IMR-90 (cell line): Measurements from ENCODE around the gene DLG5. TPM values are rescaled to one million over a fixed set of nuclear protein-coding genes. Genes with fewer than 3 reads are reported as not detected.

Source experiments
- ATAC-seq: fragments of 200-7000 bp; cut with Tn5 transposase; 2 replicates; pipeline ENCODE4 v1.9.1; 2020; ENCODE audit warnings: low read depth, mild to moderate bottlenecking, moderate library complexity
- BruUV-seq: library from RNA; stranded (reverse); fragments of 400-500 nt; replicated peaks from 2 replicates; lab custom pipeline; 2021; lab: Mats Ljungman, UMichigan
- CTCF ChIA-PET: fragments of 300-600 bp; formaldehyde crosslinking; extraction: SDS; loops from one replicate; lab custom pipeline; 2021; ENCODE audit warnings: antibody characterized with exemption; lab: Yijun Ruan, JAX
- POLR2A ChIA-PET: fragments of 300-600 bp; sonication (Branson Sonifier 250); formaldehyde crosslinking; loops from one replicate; lab custom pipeline; 2022; ENCODE audit warnings: antibody characterized with exemption; ENCODE audit not compliant: unreplicated experiment; lab: Charles Lee
- DNase-seq: peaks from one replicate; pipeline ENCODE4 v3.0.0; 2013
- H2AFZ ChIP-seq: replicated peaks from 2 replicates; pipeline ENCODE3; 2013; ENCODE audit warnings: low read length, mild to moderate bottlenecking; ENCODE audit not compliant: poor library complexity
- H2AK5ac ChIP-seq: 2 replicates; pipeline ENCODE4 v1.6.1; 2013; ENCODE audit warnings: low read depth, low read length, inconsistent platforms
- H2AK9ac ChIP-seq: replicated peaks from 2 replicates; pipeline ENCODE3; 2013; ENCODE audit warnings: mild to moderate bottlenecking, low read depth, low read length, moderate library complexity; ENCODE audit not compliant: poor library complexity
- H2BK120ac ChIP-seq: 2 replicates; pipeline ENCODE4 v1.6.1; 2013; ENCODE audit warnings: low read depth, low read length, inconsistent platforms
- H2BK15ac ChIP-seq: 3 replicates; pipeline ENCODE4 v1.6.1; 2013; ENCODE audit warnings: low read depth, low read length, inconsistent platforms
- H2BK20ac ChIP-seq: 2 replicates; pipeline ENCODE4 v1.6.1; 2013; ENCODE audit warnings: low read depth, mild to moderate bottlenecking, inconsistent platforms, low read length, moderate library complexity
- H2BK5ac ChIP-seq: 2 replicates; pipeline ENCODE4 v1.6.1; 2013; ENCODE audit warnings: mild to moderate bottlenecking, low read depth, low read length, inconsistent platforms; ENCODE audit not compliant: poor library complexity, severe bottlenecking
- H3K14ac ChIP-seq: replicated peaks from 2 replicates; pipeline ENCODE4 v1.6.1; 2013; ENCODE audit warnings: low read depth, low read length, inconsistent platforms
- H3K18ac ChIP-seq: 2 replicates; pipeline ENCODE4 v1.6.1; 2013; ENCODE audit warnings: low read depth, low read length, control low read depth
- H3K23ac ChIP-seq: 2 replicates; pipeline ENCODE4 v1.6.1; 2013; ENCODE audit warnings: low read depth, low read length, inconsistent platforms
- H3K27ac ChIP-seq: 2 replicates; pipeline ENCODE4 v1.5.1; 2013; ENCODE audit warnings: mild to moderate bottlenecking, control low read depth, low read length; ENCODE audit not compliant: insufficient read depth
- H3K27me3 ChIP-seq: 2 replicates; pipeline ENCODE4 v1.6.1; 2013; ENCODE audit warnings: low read length; ENCODE audit not compliant: control insufficient read depth, insufficient read depth
- H3K36me3 ChIP-seq: 2 replicates; pipeline ENCODE4 v1.6.1; 2013; ENCODE audit warnings: low read length, mixed read lengths; ENCODE audit not compliant: control insufficient read depth, insufficient read depth
- H3K4ac ChIP-seq: 2 replicates; pipeline ENCODE4 v1.6.1; 2013; ENCODE audit warnings: low read depth, low read length, inconsistent platforms
- H3K4me1 ChIP-seq: 2 replicates; pipeline ENCODE4 v1.6.1; 2013; ENCODE audit warnings: low read length, mixed read lengths; ENCODE audit not compliant: control insufficient read depth, insufficient read depth
- H3K4me2 ChIP-seq: 2 replicates; pipeline ENCODE4 v1.6.1; 2013; ENCODE audit warnings: low read depth, mild to moderate bottlenecking, control low read depth, low read length, moderate library complexity
- H3K4me3 ChIP-seq: 2 replicates; pipeline ENCODE4 v1.5.1; 2013; ENCODE audit warnings: low read depth, mild to moderate bottlenecking, control low read depth, low read length, moderate library complexity; ENCODE audit not compliant: insufficient read depth
- H3K56ac ChIP-seq: 2 replicates; pipeline ENCODE4 v1.6.1; 2013; ENCODE audit warnings: low read length, inconsistent platforms; ENCODE audit not compliant: insufficient read depth; ENCODE audit errors: extremely low read depth
- H3K79me1 ChIP-seq, 2 experiments: 2 replicates each; pipeline ENCODE4 v1.6.1; 2013; ENCODE audit warnings: low read length in 2 of 2, inconsistent platforms in 1 of 2, low read depth in 1 of 2
- H3K9ac ChIP-seq: 2 replicates; pipeline ENCODE4 v1.6.1; 2013; ENCODE audit warnings: low read depth, low read length, control low read depth
- H3K9me1 ChIP-seq: 2 replicates; pipeline ENCODE4 v1.6.1; 2013; ENCODE audit warnings: low read length, inconsistent platforms; ENCODE audit not compliant: insufficient read depth
- H3K9me3 ChIP-seq: 2 replicates; pipeline ENCODE4 v1.6.1; 2013; ENCODE audit warnings: low read length; ENCODE audit not compliant: control insufficient read depth, insufficient read depth
- H4K20me1 ChIP-seq: 2 replicates; pipeline ENCODE4 v1.6.1; 2013; ENCODE audit warnings: low read length, inconsistent platforms; ENCODE audit not compliant: insufficient read depth
- H4K5ac ChIP-seq: 2 replicates; pipeline ENCODE4 v1.6.1; 2013; ENCODE audit warnings: mild to moderate bottlenecking, low read depth, low read length, control low read depth
- H4K8ac ChIP-seq, 2 experiments: 2 replicates each; pipeline ENCODE4 v1.6.1; 2013; ENCODE audit warnings: low read depth in 2 of 2, low read length in 2 of 2, control low read depth in 1 of 2, inconsistent platforms in 1 of 2
- H4K91ac ChIP-seq: 2 replicates; pipeline ENCODE4 v1.6.1; 2013; ENCODE audit warnings: low read depth, low read length, inconsistent platforms; ENCODE audit not compliant: insufficient read depth
- BHLHE40 ChIP-seq: fragments of 150-350 bp; IDR thresholded peaks from 2 replicates; pipeline ENCODE4 v1.6.1; 2016; ENCODE audit warnings: mild to moderate bottlenecking, low read depth, low read length
- CEBPB ChIP-seq: IDR thresholded peaks from 2 replicates; pipeline ENCODE4 v1.6.1; 2012; ENCODE audit warnings: low read depth, low read length, improper control_type of control experiment
- CHD1 ChIP-seq: IDR thresholded peaks from 2 replicates; pipeline ENCODE4 v1.6.1; 2012; ENCODE audit warnings: low read depth, low read length, improper control_type of control experiment
- ELK1 ChIP-seq: fragments of 150-350 bp; IDR thresholded peaks from 2 replicates; pipeline ENCODE4 v1.6.1; 2016; ENCODE audit warnings: low read depth, mild to moderate bottlenecking, low read length, moderate library complexity, borderline replicate concordance
- FOS ChIP-seq: fragments of 150-350 bp; IDR thresholded peaks from 2 replicates; pipeline ENCODE4 v1.6.1; 2016; ENCODE audit warnings: low read depth, low read length
- MAFK ChIP-seq: IDR thresholded peaks from 2 replicates; pipeline ENCODE4 v1.6.1; 2012; ENCODE audit warnings: low read depth, low read length, improper control_type of control experiment
- MAZ ChIP-seq: IDR thresholded peaks from 2 replicates; pipeline ENCODE4 v1.6.1; 2012; ENCODE audit warnings: low read depth, mild to moderate bottlenecking, low read length, improper control_type of control experiment, moderate library complexity, borderline replicate concordance
- MXI1 ChIP-seq: IDR thresholded peaks from 2 replicates; pipeline ENCODE4 v1.6.1; 2012; ENCODE audit warnings: low read depth, mild to moderate bottlenecking, low read length, moderate library complexity, borderline replicate concordance
- NFE2L2 ChIP-seq: fragments of 150-350 bp; IDR thresholded peaks from 2 replicates; pipeline ENCODE4 v1.6.1; 2016; ENCODE audit warnings: low read depth, mild to moderate bottlenecking, low read length
- POLR2A ChIP-seq: IDR thresholded peaks from 2 replicates; pipeline ENCODE4 v1.6.1; 2012; ENCODE audit warnings: mild to moderate bottlenecking, low read depth, low read length
- RAD21 ChIP-seq: IDR thresholded peaks from 2 replicates; pipeline ENCODE4 v1.6.1; 2012; ENCODE audit warnings: low read length, improper control_type of control experiment
- RCOR1 ChIP-seq: IDR thresholded peaks from 2 replicates; pipeline ENCODE4 v1.6.1; 2012; ENCODE audit warnings: mild to moderate bottlenecking, low read length, improper control_type of control experiment; ENCODE audit not compliant: insufficient replicate concordance
- RFX5 ChIP-seq: IDR thresholded peaks from 2 replicates; pipeline ENCODE4 v1.8.0; 2012; ENCODE audit warnings: low read depth, mild to moderate bottlenecking, low read length, moderate library complexity
- SMC3 ChIP-seq: fragments of 150-350 bp; IDR thresholded peaks from 2 replicates; pipeline ENCODE4 v1.6.1; 2016; ENCODE audit warnings: low read depth, mild to moderate bottlenecking, antibody characterized with exemption, low read length, moderate library complexity
- WGBS, 2 experiments: methylation state at CpG; one replicate each; pipeline versions ENCODE4 v1.1.5 to v1.1.7; 2013; ENCODE audit warnings: missing lambda C conversion rate in 2 of 2; ENCODE audit not compliant: insufficient read length in 1 of 2; ENCODE audit errors: extremely low coverage in 2 of 2; 5-methylcytosine and 5-hydroxymethylcytosine counted together
- dilution Hi-C: fragments of 300-500 bp; cut with HindIII; formaldehyde crosslinking; loops from one replicate; pipeline ENCODE4 v1.14.3; 2018; ENCODE audit warnings: low sequenced_read_pairs; ENCODE audit not compliant: unreplicated experiment
- in situ Hi-C: fragments of 300-500 bp; cut with MboI; formaldehyde crosslinking; loops from 3 replicates; pipeline ENCODE4 v1.14.3; 2019; ENCODE audit warnings: low sequenced_read_pairs, inconsistent platforms, mixed read lengths
- intact Hi-C: fragments of 100-400 bp; cut with micrococcal nuclease; formaldehyde crosslinking; loops from 2 replicates; pipeline ENCODE4 v1.10.0; 2022
- polyA plus RNA-seq, 3 experiments: library from polyadenylated mRNA; depleted of rRNA; stranded (reverse); fragments of >200 nt; gene quantifications; 2 replicates each; pipeline ENCODE4 v1.2.3, GENCODE V29; 2012; ENCODE audit warnings: low replicate concordance in 1 of 3
- total RNA-seq: library from RNA; depleted of rRNA; stranded (reverse); fragments of >200 nt; gene quantifications from 2 replicates; pipeline ENCODE4 v1.2.3, GENCODE V29; 2012
- TF ChIP-seq, protein P1 (sequence below): conservative IDR thresholded peaks from 2 replicates; pipeline ENCODE4 v1.5.1; 2012; ENCODE audit warnings: mild to moderate bottlenecking, low read depth, low read length, improper control_type of control experiment
- TF ChIP-seq, protein P2 (sequence below): fragments of 150-350 bp; IDR thresholded peaks from 2 replicates; pipeline ENCODE4 v1.6.1; 2017; ENCODE audit warnings: mild to moderate bottlenecking, antibody characterized with exemption, low read length, low read depth

The DLG5 gene
- total and polyA plus RNA-seq, 2 of the 4 experiments (the other 2 are of a cell fraction), result 12.7 to 28.7 TPM

DNA sequence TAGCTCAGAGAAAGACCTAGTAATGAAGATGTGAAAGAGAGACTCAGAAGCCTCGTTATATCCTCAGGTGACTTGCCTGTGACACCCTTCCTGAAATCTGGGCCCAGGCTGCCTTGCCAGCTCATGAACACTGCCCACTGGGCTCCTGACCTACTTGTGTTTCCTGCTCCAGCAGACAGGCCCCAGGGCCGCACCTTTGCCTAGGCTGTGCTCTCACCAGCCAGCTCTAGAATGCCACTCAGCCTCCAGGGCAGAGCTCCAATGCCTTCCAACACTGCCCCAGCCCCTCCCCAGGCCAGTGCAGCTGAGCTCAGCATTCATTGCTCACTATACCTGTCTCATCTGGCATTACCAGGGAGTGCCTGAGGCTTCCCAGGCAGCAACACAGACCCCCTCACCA lies 94.3 kb downstream of the DLG5 start:
- Histone ChIP-seq H2AFZ (no peak overlapping the region), H3K23ac (no peak overlapping the region), H3K4me2 (no peak overlapping the region), H2BK15ac (no peak overlapping the region), H3K79me1 (peaks cover 14 to 31% of the 10 kb centered on the region in 2 experiments; a peak in 3 of 4 replicates), H2BK20ac (no peak overlapping the region), H2BK120ac (no peak overlapping the region), H4K20me1 (0 out of 2 replicates have a peak, but pooled peaks cover 4% of the 10 kb centered on the region), H2AK9ac (no peak overlapping the region), H4K5ac (no peak overlapping the region), H4K91ac (no peak overlapping the region), H3K56ac (no peak overlapping the region), H2AK5ac (no peak overlapping the region), H3K4me1 (peaks cover 2% of the 10 kb centered on the region), H3K9me3 (no peaks in the 10 kb centered on the region), H3K9ac (no peak overlapping the region), H2BK5ac (no peak overlapping the region), H3K14ac (no peak overlapping the region), H3K4ac (no peak overlapping the region), H3K27ac (no peak overlapping the region), H3K36me3 (peaks cover 59% of the 10 kb centered on the region), H3K9me1 (no peaks in the 10 kb centered on the region), H3K4me3 (no peak overlapping the region), H4K8ac (no peak overlapping the region), H3K27me3 (no peaks in the 10 kb centered on the region), H3K18ac (no peak overlapping the region)
- TF ChIP-seq NFE2L2 (no peak), RCOR1 (no peak), ELK1 (no peak), CHD1 (no peak), RAD21 (no peak), BHLHE40 (no peak), MXI1 (no peak), CEBPB (no peak), MAZ (no peak), POLR2A (no peak), FOS (no peak), RFX5 (no peak), MAFK (no peak), SMC3 (no peak)
- TF ChIP-seq, protein P1, sequence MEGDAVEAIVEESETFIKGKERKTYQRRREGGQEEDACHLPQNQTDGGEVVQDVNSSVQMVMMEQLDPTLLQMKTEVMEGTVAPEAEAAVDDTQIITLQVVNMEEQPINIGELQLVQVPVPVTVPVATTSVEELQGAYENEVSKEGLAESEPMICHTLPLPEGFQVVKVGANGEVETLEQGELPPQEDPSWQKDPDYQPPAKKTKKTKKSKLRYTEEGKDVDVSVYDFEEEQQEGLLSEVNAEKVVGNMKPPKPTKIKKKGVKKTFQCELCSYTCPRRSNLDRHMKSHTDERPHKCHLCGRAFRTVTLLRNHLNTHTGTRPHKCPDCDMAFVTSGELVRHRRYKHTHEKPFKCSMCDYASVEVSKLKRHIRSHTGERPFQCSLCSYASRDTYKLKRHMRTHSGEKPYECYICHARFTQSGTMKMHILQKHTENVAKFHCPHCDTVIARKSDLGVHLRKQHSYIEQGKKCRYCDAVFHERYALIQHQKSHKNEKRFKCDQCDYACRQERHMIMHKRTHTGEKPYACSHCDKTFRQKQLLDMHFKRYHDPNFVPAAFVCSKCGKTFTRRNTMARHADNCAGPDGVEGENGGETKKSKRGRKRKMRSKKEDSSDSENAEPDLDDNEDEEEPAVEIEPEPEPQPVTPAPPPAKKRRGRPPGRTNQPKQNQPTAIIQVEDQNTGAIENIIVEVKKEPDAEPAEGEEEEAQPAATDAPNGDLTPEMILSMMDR, result no peak
- TF ChIP-seq, protein P2, sequence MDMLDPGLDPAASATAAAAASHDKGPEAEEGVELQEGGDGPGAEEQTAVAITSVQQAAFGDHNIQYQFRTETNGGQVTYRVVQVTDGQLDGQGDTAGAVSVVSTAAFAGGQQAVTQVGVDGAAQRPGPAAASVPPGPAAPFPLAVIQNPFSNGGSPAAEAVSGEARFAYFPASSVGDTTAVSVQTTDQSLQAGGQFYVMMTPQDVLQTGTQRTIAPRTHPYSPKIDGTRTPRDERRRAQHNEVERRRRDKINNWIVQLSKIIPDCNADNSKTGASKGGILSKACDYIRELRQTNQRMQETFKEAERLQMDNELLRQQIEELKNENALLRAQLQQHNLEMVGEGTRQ, result no peak
- no peak for DNase-seq
- ChIA-PET CTCF (no interaction called here), POLR2A (no interaction called here)
- ATAC-seq, result no peak
- intact Hi-C loops (no loop called here), dilution Hi-C loops (no loop called here), in situ Hi-C loops (no loop called here)
- WGBS, 2 experiments, result 100% methylated on average over 1 of the region's 2 CpGs; no CpG with 5 or more reads in 1 of the 2 experiments
- BruUV-seq, result no TSS peak
